NCI-H1105 (cell line): Measurements from ENCODE around the gene PELI2.
"Not testable (repeated sequence)": the region's sequence is repeated elsewhere in the genome, so short reads cannot be mapped to it uniquely, and the experiment has no call there.

Experiments
- DNase-seq: peaks from one replicate; lab custom pipeline; 2025; lab: John Stamatoyannopoulos, UW

Gene PELI2

DNA sequence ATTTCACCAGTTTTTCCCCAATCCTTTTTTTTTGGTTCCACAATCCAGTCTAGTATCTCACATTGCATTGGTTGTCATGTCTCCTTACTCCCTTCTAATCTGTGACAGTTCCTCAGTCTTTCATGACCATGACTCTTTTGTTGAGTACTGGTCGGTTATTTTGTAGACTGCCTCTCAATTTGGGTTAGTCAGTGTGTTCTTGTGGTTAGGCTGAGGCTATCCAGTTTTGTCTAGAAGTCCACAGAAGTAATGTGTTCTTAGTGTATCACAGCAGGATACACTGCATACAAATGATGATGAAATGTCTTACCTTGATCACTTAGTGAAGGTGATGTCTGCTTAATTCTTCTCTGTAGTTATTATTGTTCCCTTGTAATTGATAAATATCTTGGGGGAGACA, 24.8 kb downstream of the PELI2 start:
- no peak for DNase-seq

DNA sequence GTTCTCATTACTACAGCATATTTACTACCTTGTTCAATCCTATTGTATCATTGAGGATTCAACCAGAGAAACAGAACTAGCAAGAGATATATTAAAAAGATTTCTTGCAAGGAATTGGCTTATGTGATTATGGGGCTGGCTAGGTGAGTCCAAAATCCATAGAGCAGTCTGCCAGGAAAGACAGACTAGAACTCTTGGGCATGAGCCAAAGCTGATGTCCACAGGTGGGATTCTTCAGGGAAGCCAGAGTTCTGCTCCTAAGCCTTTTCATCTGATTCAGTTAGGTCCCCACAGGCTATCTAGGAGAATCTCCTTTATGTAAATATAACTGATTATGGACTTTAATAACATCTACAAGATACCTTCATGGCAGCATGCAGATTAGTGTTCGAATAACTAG, 26.0 kb downstream of the PELI2 start:
- DNase-seq, result no peak

DNA sequence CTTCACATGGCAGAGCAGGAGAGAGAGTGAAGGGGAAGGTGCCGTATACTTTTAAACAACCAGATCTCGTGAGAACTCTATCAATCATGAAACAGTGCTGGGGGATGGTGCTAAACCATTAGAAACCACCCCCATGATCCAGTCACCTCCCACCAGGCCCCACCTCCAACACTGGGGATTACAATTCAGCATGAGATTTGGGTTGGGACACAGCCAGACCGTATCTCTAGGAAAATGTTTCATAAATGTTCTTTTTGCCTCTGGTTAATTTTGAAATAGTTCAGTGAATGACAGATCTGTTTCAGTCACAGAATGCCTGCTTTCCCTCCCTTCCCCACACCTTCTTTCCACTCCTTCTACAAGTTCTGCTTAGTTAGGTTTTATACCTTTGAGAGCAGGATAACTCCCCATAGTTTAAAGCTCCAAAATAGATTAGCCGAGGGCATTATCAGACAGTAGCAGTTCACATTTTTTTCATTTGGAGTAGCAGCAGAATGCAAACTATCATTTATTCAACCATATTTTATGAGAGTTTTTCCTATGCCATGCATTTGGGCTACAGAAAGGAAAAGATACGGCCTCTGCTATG, 27.1 kb downstream of the PELI2 start:
- DNase-seq, result no peak

DNA sequence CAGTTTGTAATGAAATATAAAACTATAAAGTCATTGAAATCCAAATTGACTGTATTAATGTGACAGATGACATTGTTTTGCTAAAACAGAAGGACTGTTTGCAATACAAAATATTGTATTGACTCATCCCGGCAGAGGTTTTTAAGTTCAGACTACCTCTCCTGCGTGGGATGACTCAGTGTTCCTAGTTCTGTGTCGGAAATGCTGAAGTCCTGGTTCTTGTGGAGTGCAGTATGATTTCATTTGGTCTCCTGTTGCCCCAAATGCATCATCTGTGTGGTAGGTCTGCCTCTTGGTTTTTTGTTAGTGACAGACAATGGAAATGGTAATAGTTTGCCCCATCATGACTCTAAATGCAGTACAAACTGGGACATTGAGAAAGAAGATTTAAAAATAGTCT, 27.8 kb downstream of the PELI2 start:
- no peak for DNase-seq

DNA sequence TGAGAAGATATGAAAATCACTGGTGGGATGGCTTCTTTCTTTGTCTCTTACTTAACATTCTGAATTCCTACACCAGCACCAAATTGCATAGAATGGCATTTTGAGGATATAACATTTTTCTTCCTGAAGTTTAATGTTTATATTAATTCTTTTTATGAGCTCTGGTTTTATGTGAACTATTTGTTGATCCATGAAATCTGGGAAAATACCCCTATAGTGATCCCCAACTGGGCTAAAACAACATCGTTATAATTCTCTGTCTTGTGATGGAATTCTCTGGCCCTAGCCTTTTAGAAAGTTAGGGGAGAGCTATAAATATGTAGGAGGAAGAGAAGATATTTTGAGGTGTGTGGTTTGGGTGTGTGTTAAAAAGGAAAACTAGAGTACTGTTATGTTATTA, 29.2 kb downstream of the PELI2 start:
- no peak for DNase-seq

DNA sequence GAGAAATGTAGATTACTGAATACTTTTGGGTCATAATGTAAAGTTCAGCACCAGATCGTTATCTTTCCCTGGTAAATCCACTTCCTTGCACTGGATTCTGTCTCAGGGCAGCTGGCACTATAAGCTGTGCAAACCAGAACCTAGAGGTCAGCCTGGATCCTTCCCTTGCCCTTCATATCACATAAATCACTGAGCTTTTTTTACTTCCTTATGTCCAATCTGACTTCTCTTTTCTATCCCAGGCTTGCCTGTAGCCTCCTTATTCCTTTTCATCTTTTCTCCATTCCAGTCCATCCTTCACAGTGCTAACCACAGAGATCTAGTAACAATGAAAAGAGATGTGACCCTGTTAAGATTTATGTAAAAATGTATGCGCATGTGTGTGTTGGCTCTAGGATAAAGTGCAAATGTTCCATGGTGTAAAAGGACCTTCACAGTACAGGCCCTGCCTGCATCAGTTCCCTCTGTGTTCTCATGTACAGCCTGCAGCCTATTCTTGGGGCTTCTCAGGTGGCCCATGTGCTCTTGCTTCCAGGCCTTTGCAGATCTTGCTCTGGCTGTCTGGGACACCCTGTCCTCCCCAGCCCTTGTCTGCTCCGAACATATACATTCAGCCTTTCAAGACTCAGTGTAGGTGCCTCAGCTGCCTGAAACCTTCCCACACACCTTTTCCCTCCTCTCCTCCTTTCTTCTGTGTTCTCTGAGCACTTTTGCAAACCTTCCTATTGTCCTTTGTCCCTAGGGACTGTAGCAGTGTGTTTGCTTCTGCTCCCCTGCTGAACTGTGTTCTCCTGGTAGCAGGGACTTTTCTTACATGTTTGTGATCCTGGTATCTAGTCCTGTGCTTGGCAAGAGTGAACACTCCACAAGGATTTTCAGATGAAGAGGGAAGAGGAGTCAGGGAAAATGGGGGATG, 30.0 kb downstream of the PELI2 start:
- DNase-seq, result no peak

DNA sequence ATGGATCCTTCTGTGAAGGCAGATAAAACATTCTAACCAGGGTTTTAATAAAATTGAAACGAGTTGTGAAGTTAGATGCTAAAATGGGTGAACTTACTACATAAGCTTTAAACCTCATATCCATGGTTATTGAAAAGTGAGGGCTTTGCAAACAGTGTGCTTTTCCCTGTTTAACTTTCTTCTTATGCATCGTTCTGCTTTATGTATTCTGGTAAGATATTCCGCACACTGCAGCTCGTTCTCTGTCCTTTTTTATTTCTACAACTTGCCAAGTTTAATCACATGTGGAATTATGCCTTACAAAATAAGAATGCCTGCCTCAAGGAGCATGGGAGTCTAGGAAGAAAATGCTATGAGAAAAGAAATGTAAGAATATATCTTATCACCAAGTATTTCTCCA, 30.9 kb downstream of the PELI2 start:
- DNase-seq, result no peak

DNA sequence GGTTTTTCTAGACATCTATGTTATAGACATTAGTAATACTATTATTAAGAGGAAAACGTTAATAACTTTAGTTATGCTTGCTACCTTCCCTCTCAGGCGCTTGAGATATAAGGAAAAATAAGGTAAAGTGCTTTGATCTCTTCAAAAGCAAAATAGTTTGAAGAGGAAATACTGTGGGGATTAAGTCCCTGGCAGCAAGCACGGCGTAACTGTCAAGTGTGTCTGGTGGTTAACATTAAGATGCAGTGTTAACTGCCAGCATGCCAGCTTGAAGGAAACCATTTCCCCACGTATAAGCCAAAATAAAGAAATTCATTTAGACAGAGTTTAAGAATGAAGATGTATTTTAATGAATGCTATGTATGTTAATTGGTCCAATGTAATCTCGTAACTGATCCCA, 31.8 kb downstream of the PELI2 start:
- no peak for DNase-seq

DNA sequence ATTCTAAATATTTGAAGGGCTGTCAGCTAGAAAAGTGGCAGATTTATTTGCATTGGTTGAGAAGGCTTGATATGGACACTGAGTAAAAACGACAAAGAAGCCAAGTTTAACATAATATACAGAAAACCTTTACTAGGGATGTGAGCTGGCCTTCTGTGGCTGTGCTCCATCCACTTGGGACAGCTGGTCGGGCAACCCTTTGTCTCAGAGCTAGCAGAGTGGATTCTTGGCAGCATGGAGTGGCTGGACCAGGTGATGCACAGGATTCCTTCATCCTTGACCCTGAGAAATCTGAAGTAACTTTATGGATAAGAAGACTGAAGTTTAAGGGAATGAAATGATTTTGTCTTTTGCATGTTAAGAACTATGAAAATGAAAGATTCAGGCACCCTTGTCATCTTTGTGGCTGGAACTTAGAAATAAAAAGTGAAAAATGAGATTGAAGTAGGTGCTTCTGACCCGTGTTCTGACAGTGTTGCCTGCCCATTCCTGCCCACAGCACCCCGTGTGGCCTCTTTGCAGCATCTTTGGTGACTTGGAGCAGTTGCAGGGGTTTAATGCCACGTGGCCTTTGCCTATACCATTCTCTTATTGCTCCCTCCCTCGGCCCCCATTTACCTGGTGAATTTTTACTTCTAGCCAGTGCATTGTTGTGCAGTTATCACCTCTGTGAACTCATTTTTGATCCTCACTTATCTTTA, 32.6 kb downstream of the PELI2 start:
- no peak for DNase-seq

DNA sequence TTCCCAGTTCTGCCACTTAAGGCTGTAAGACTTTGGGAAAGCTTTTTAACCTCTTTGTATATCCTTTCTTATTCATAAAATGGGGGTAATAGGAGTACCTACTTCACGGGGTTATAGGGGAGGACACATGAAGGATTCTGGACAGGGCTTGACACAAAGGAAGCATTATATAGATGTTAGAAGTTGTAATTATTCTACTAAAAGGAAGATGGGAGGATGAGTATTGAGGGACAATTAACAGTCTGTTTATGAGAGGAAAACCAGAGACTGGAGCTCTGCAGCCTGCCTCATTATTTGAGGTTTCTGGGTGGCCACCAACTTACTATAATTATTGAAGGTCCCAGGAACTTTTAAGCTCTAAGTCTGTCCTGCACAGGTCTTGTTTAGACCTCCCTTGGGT, 34.0 kb downstream of the PELI2 start:
- DNase-seq, result no peak

DNA sequence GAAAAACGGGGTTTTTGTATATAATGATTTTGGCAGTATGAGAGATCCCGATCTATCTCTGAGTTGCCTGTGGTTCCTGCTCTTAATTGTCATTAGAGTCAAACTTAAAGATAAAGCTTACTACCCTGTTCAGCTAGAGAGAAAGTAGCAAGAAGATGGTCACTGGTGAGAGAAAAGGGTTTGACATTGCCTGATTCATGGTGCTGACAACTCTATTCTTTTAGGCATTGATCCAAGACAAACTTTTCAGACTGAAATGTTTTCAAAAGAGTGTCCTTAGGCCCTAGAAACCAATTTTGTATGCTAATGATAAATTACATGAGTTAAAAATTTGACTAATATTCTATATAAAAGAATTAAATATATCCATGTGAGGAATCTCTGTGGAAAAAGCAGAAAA, 35.1 kb downstream of the PELI2 start:
- DNase-seq, result no peak

DNA sequence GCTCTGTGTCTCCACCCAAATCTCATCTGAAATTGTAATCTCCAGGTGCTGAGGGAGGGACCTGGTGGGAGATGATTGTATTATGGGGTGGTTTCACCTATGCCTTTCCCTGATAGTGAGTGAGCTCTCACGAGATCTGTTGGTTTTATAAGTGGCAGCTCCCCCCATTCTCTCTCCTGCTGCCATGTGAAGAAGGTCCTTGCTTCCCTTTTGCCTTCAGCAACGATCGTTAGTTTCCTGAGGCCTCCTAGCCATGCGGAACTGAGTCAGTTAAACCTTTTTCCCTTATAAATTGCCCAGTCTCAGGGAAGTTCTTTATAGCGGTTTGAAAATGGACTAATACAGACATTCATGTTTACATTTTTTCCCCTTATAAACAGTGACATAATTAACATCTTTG, 36.1 kb downstream of the PELI2 start:
- DNase-seq, result no peak

DNA sequence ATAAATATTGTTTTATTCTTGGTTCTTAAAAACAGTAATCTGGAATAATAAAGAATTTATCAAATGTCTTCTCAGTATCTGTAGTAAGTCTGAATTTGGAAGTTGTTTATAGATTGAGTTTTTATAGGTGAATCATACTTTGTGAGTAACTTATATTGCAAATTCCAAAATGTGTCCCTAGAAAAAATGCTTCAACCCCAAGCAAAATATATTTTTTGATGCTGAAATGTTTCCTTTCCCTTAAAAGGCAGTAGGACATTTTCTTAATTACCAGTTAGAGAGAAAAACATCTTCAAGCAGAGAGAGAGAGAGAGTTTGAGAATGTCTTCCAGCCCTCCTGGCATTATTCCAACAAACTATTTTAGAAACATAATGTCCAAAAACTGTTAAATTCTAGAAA, 37.9 kb downstream of the PELI2 start:
- DNase-seq, result no peak

DNA sequence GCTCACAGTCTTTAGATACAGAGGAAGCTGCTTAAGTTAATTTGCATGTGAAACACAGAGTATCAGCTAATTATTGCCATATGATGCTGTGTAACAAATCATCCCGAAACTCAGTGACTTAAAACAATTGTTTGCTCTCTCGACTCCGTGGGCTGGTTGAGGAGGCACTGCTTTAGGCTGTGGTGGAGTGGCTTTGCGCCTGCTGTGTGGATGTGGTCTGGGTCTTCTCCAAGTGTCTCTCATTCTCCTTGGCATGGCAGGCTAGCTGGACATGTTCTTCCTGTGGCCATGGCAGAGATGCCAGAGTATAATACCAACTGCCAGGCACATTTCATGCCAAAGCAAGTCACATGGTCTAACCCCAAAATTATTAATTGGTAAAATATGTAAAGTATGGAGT, 40.9 kb downstream of the PELI2 start:
- DNase-seq, result no peak

DNA sequence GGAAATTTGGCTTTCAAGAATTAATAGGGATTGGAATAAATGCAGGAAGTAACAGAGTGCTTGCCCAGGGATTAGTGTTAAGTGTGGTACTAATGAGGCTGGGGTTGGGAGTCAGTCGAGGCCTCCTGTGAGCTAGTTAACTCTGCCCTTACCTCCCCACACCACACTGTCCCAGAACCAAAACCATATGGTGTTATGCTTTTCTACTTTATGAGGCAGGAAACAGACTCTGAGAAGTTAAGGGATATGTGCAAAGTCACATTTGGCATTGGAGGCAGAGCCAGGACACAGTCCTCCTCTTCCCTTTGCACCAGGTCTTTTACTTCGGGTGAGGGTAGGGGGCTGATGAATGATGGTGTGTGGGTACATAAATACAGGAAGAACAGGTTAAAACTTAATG, 41.9 kb downstream of the PELI2 start:
- no peak for DNase-seq

DNA sequence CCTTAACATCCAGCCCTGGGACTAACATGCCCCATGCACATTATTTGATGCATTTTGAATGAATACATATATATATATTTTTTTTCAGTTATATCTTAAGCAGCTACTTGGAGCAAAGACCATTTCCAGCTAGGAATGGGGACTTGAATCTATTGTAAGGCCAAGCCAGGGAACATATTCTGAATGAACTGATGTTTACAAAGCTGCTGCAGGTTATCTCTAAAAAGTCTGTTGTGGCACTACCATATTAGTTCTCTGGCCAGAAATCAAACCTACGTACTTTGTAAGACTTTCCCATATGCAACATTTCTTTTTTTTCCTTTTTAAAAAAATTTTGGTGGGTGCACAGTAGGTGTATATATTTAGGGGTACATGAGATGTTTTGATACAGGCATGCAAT, 43.4 kb downstream of the PELI2 start:
- no peak for DNase-seq

DNA sequence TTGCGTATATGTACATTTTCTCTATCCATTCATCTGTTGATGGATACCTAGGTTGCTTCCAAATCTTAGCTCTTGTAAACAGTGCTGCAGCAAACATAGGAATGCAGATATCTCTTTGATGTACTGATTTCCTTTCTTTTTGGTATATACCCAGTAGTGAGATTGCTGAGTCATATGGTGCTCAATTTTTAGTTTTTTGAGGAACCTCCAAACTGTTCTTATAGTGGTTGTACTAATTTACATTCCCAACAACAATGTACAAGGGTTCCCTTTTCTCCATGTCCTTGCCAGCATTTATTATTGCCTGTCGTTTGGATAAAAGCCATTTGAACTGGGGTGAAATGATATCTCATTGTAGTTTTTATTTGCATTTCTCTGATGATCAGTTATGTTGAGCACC, 44.3 kb downstream of the PELI2 start:
- DNase-seq, result no peak

DNA sequence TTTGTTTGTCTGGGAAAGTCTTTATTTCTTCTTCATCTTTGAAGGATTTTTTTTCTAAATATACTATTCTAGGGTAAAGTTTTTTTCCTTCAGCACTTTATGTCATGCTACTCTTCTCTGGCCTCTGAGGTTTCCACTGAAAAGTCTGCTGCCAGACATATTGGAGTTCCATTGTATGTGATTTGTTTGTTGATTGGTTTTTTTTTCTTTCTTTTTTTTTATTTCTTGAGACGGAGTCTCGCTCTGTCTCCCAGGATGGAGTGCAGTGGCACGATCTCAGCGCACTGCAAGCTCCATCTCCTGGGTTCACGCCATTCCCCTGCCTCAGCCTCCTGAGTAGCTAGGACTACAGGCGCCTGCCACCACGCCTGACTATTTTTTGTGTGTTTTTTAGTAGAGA, 48.4 kb downstream of the PELI2 start:
- DNase-seq, result not testable (repeated sequence)

DNA sequence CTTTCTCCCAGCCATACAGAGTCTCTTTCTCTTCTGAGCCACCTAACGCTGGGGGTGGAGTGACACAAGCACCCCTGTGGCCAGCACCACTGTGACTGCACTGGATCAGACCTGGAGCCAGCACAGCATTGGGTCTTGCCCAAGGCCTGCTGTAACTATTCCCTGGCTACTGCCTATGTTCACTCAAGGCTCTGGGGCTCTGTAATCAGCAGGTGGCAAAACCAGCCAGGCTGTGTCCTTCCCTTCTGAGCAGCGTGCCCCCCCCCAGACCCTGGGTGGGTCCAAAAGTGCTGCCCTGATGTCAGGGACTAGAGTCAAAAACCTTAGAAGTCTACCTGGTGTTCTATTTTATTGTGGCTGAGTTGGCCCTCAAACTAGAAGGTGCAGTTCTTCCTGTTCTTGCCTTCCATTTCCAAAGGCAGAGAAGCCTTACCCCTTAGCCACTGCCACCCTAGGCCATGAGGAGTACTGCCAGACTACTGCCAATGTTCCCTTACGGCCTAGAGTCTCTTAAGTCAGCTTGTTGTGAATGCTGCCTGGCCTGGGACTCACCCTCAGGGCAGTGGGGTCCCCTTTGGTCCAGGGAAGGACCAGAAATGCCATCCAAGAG, 49.9 kb downstream of the PELI2 start:
- DNase-seq, result no peak

DNA sequence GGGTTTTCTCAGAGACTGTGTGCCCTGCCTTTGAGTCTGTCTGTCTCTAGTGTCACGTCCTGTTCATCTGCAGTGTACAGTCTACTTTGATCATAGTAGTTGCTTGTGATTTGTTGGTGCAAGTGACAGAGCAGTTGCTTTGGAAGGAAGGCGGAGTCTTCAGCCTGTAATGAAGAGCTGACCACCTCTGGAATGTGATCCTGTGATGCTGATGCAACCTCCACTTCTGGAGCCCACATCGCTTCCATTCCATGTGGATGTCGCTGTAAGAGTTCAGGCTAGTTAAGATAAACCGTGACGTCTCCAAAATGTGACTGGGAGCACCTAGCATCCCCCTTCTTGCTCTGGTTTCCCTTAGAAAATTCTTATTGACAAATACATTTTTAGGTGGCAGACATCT, 51.8 kb downstream of the PELI2 start:
- DNase-seq, result no peak

DNA sequence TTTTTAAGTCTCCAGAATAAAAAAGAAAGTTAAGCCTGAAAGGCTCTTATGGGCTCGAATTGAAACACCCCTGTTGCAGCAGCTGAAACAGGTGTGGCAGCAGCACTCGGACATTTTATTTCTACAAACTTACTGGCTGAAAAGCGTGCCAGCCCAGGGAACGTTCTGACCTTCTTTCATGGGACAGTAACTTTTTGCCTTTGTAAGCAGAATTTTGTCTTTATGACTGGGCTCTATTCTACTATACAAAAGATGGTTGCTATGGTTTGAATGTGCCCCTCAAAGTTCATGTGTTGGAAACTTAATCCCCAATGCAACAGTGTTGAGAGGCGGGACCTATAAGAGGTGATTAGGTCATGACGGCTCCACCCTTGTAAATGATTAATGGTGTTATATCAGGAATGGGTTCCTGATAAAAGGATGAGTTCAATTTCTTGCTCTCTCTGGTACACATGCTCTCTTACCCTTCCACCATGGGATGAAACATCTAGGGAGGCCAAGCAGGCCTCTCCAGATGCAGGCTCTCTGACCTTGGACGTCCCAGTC, 52.7 kb downstream of the PELI2 start:
- no peak for DNase-seq

DNA sequence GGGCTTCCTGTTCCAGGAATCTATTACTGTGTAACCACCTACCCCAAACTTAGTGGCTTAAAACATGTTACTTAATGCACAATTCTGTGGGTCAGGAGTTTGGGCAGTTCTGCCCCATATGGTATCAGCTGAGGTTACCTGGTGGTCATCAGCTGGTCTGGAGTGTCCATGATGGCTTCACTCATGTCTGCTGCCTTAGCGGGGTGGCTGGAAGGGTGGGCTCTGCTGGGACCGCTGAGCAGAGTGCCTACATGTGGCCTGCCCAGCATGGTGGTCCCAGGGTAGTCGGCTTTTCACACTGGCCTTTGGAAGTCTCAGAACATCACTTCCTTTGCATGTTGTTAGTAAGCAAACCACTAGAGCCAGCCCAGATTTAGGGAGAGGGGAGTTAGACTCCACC, 53.9 kb downstream of the PELI2 start:
- DNase-seq, result no peak

DNA sequence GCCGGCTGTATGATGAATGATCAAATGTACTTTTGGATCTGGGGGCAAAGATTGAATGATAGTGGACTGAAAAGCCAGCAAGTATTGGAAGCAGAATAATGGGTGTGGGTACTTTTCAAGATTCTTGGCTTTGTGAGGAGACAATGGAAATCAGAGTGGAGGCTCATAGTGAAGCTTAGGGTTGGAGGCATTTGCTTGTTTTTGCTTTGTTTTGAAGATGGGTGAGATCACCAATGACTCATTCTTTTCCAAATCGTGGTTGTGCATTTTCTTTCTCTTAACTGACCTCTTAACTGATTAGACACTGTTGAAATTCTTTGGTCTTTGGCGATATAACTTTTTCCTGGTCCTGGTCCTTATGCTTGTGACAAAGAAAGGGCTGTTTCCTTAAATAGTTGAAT, 54.4 kb downstream of the PELI2 start:
- DNase-seq, result no peak
